H9 (cell line): ENCODE data around the gene PIGL. TPM values are rescaled to one million over a fixed set of nuclear protein-coding genes. Genes with fewer than 3 reads are reported as not detected.
A peak's percentile ranks its signal among the peaks of the same experiment; 100 is the strongest.

Experiments used
- DNase-seq: peaks from one replicate; pipeline ENCODE4 v3.0.0-alpha.2; 2017
- H2AFZ ChIP-seq: one replicate; pipeline ENCODE4 v1.6.1; 2013; ENCODE audit warnings: mild to moderate bottlenecking, low read length, control low read depth, moderate library complexity
- H2AK5ac ChIP-seq: 2 replicates; pipeline ENCODE4 v1.6.1; 2013; ENCODE audit warnings: low read length, control low read depth, mixed read lengths; ENCODE audit not compliant: insufficient read length
- H2BK120ac ChIP-seq: one replicate; pipeline ENCODE4 v1.6.1; 2013; ENCODE audit warnings: low read depth, mild to moderate bottlenecking, low read length, control low read depth, inconsistent platforms; ENCODE audit not compliant: poor library complexity, severe bottlenecking
- H2BK12ac ChIP-seq: 2 replicates; pipeline ENCODE4 v1.6.1; 2013; ENCODE audit warnings: low read length, control low read depth, mixed read lengths, low read depth; ENCODE audit not compliant: insufficient read length
- H2BK15ac ChIP-seq: 2 replicates; pipeline ENCODE4 v1.6.1; 2013; ENCODE audit warnings: low read depth, low read length, control low read depth
- H2BK20ac ChIP-seq: one replicate; pipeline ENCODE4 v1.6.1; 2013; ENCODE audit warnings: low read depth, mild to moderate bottlenecking, low read length, control low read depth, inconsistent platforms; ENCODE audit not compliant: poor library complexity, severe bottlenecking
- H2BK5ac ChIP-seq: 2 replicates; pipeline ENCODE4 v1.6.1; 2013; ENCODE audit warnings: low read length, control low read depth, mixed read lengths; ENCODE audit not compliant: insufficient read length
- H3K14ac ChIP-seq: 2 replicates; pipeline ENCODE4 v1.6.1; 2013; ENCODE audit warnings: low read length, control low read depth; ENCODE audit not compliant: insufficient read depth
- H3K18ac ChIP-seq: 2 replicates; pipeline ENCODE4 v1.6.1; 2013; ENCODE audit warnings: low read depth, mild to moderate bottlenecking, mixed read lengths, low read length, control low read depth; ENCODE audit not compliant: insufficient read length
- H3K23ac ChIP-seq: 2 replicates; pipeline ENCODE4 v1.6.1; 2013; ENCODE audit warnings: low read length, control low read depth, mixed read lengths, low read depth; ENCODE audit not compliant: insufficient read length
- H3K23me2 ChIP-seq: 2 replicates; pipeline ENCODE4 v1.6.1; 2013; ENCODE audit warnings: low read depth, mild to moderate bottlenecking, mixed read lengths, low read length, control low read depth; ENCODE audit not compliant: insufficient read length, poor library complexity, severe bottlenecking
- H3K27ac ChIP-seq: 2 replicates; pipeline ENCODE4 v1.5.1; 2013; ENCODE audit warnings: low read length, control low read depth, mixed read lengths, low read depth; ENCODE audit not compliant: insufficient read length
- H3K27me3 ChIP-seq: 2 replicates; pipeline ENCODE4 v1.6.1; 2013; ENCODE audit warnings: low read length, control low read depth, inconsistent platforms; ENCODE audit not compliant: insufficient read depth
- H3K4ac ChIP-seq: 2 replicates; pipeline ENCODE4 v1.6.1; 2013; ENCODE audit warnings: low read depth, mild to moderate bottlenecking, control low read depth, inconsistent platforms, low read length, moderate library complexity
- H3K4me1 ChIP-seq: 2 replicates; pipeline ENCODE4 v1.6.1; 2013; ENCODE audit warnings: low read length, control low read depth, inconsistent platforms; ENCODE audit not compliant: insufficient read depth
- H3K4me2 ChIP-seq: 2 replicates; pipeline ENCODE4 v1.6.1; 2013; ENCODE audit warnings: low read length, control low read depth, mixed read lengths; ENCODE audit not compliant: insufficient read length, insufficient read depth
- H3K56ac ChIP-seq: 2 replicates; pipeline ENCODE4 v1.6.1; 2013; ENCODE audit warnings: low read depth, mild to moderate bottlenecking, mixed read lengths, low read length, control low read depth; ENCODE audit not compliant: insufficient read length
- H3K79me1 ChIP-seq: 2 replicates; pipeline ENCODE4 v1.6.1; 2013; ENCODE audit warnings: low read depth, mild to moderate bottlenecking, moderate library complexity, low read length, control low read depth, inconsistent platforms; ENCODE audit not compliant: insufficient read depth, poor library complexity, severe bottlenecking
- H3K79me2 ChIP-seq: 2 replicates; pipeline ENCODE4 v1.6.1; 2013; ENCODE audit warnings: low read length, control low read depth, inconsistent platforms; ENCODE audit not compliant: insufficient read depth
- H3K9ac ChIP-seq: 2 replicates; pipeline ENCODE4 v1.6.1; 2013; ENCODE audit warnings: low read length, control low read depth, mixed read lengths; ENCODE audit not compliant: insufficient read length; ENCODE audit errors: extremely low read depth
- H3K9me3 ChIP-seq: one replicate; pipeline ENCODE4 v1.6.1; 2013; ENCODE audit warnings: low read depth, low read length, inconsistent platforms; ENCODE audit not compliant: control insufficient read depth
- H3T11ph ChIP-seq: one replicate; pipeline ENCODE4 v1.6.1; 2013; ENCODE audit warnings: mild to moderate bottlenecking, low read length, control low read depth, inconsistent platforms
- H4K20me1 ChIP-seq: one replicate; pipeline ENCODE4 v1.6.1; 2013; ENCODE audit not compliant: control insufficient read depth, insufficient read length, insufficient read depth
- H4K5ac ChIP-seq: 2 replicates; pipeline ENCODE4 v1.6.1; 2013; ENCODE audit warnings: low read depth, mild to moderate bottlenecking, mixed read lengths, low read length, control low read depth; ENCODE audit not compliant: insufficient read length
- H4K8ac ChIP-seq: replicated peaks from 2 replicates; pipeline ENCODE4 v1.6.1; 2013; ENCODE audit warnings: low read length, control low read depth, mixed read lengths, low read depth; ENCODE audit not compliant: insufficient read length
- H4K91ac ChIP-seq: 2 replicates; pipeline ENCODE4 v1.6.1; 2013; ENCODE audit warnings: low read depth, mild to moderate bottlenecking, moderate library complexity, mixed read lengths, low read length, control low read depth; ENCODE audit not compliant: insufficient read length
- H3K27ac Mint-ChIP-seq, 3 experiments: 2 replicates in 2 of 3; 3 replicates in 1 of 3; pipeline ENCODE4 v1.8.0; 2020 to 2021; ENCODE audit warnings: mixed read lengths in 3 of 3, mild to moderate bottlenecking in 1 of 3, moderate library complexity in 1 of 3
- H3K27me3 Mint-ChIP-seq: 2 replicates; pipeline ENCODE4 v1.8.0; 2021; ENCODE audit warnings: low read depth, mild to moderate bottlenecking, moderate library complexity, mixed read lengths
- H3K36me3 Mint-ChIP-seq, 3 experiments: 2 replicates in 2 of 3; 3 replicates in 1 of 3; pipeline ENCODE4 v1.8.0; 2020 to 2021; ENCODE audit warnings: low read depth in 3 of 3, mixed read lengths in 3 of 3; ENCODE audit not compliant: insufficient read depth in 1 of 3
- H3K4me1 Mint-ChIP-seq, 2 experiments: 2 replicates each; pipeline ENCODE4 v1.8.0; 2020; ENCODE audit warnings: mixed read lengths in 2 of 2
- H3K4me3 Mint-ChIP-seq, 2 experiments: 2 replicates in 1 of 2; 3 replicates in 1 of 2; pipeline ENCODE4 v1.8.0; 2020 to 2021; ENCODE audit warnings: mild to moderate bottlenecking in 2 of 2, mixed read lengths in 2 of 2, moderate library complexity in 1 of 2
- H3K9me3 Mint-ChIP-seq, 2 experiments: 2 replicates in 1 of 2; 3 replicates in 1 of 2; pipeline ENCODE4 v1.8.0; 2020; ENCODE audit warnings: mild to moderate bottlenecking in 2 of 2, mixed read lengths in 2 of 2, moderate library complexity in 1 of 2
- CTCF ChIP-seq: fragments of 200-600 bp; sonication (generic); conservative IDR thresholded peaks from 3 replicates; pipeline ENCODE4 v1.8.0; 2021; ENCODE audit warnings: antibody characterized with exemption, mild to moderate bottlenecking
- WGBS: extraction: QIAGEN DNeasy Blood & Tissue Kit; methylation state at CpG from one replicate; pipeline ENCODE4 v1.1.7; 2013; ENCODE audit warnings: missing lambda C conversion rate, low lambda C conversion rate, mixed read lengths; ENCODE audit not compliant: insufficient read length; ENCODE audit errors: extremely low coverage; 5-methylcytosine and 5-hydroxymethylcytosine counted together
- total RNA-seq: library from RNA; stranded (reverse); gene quantifications from 2 replicates; pipeline ENCODE4 v1.2.1, GENCODE V29; 2021

PIGL gene
- total RNA-seq, 1 experiment from 2014 or later, result 21.6 TPM

DNA sequence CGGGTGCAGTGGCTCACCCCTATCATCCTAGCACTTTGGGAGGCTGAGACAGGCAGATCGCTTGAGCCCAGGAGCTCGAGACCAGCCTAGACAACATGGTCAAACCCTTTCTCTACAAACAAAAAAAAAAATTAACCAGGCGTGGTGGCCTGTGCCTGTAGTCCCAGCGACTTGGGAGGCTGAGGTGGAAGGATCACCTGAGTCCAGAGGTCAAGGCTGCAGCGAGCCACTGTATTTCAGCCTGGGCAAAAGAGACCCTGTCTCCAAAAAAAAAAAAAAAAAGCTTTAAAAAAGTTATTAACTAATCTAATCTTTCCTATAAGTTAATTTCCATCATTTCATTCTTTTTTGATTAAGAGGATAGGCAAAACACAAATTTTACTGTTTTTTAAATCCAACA, 4.2 kb upstream of the PIGL start:
- H3K27me3 ChIP-seq, result no peaks in the 10 kb centered on the region
- no peaks in the 10 kb centered on the region for H3K4me1 ChIP-seq
- DNase-seq, result no peak
- Mint-ChIP-seq H3K9me3 (no peaks in the 10 kb centered on the region), H3K4me3 (no peak overlapping the region; a peak in 1 of 5 replicates), H3K4me1 (peaks cover 17 to 21% of the 10 kb centered on the region in 2 experiments), H3K27ac (peak overlapping the region in 2 of 3 experiments; percentile 17 to 52; a peak in 1 of 7 replicates), H3K36me3 (no peaks in the 10 kb centered on the region; a peak in 2 of 7 replicates), H3K27me3 (no peaks in the 10 kb centered on the region)
- H3K14ac ChIP-seq, result no peak overlapping the region
- no peak overlapping the region for H2BK12ac ChIP-seq
- H3K9ac ChIP-seq, result no peak overlapping the region
- no peak overlapping the region for H3K23ac ChIP-seq
- no peak overlapping the region for H2AK5ac ChIP-seq
- no peak overlapping the region for H2BK120ac ChIP-seq
- H3K23me2 ChIP-seq, result peaks cover 6% of the 10 kb centered on the region
- no peak overlapping the region for H4K8ac ChIP-seq
- no peak overlapping the region for H3K56ac ChIP-seq
- no peak for TF ChIP-seq CTCF
- peaks cover 3% of the 10 kb centered on the region for H3K79me1 ChIP-seq
- no peaks in the 10 kb centered on the region for H4K20me1 ChIP-seq
- H3K27ac ChIP-seq, result no peak overlapping the region
- no peak overlapping the region for H2BK20ac ChIP-seq
- H3K18ac ChIP-seq, result no peak overlapping the region
- no peak overlapping the region for H4K5ac ChIP-seq
- no peak overlapping the region for H3T11ph ChIP-seq
- H3K4me2 ChIP-seq, result no peak overlapping the region
- no peaks in the 10 kb centered on the region for H3K9me3 ChIP-seq
- H2BK15ac ChIP-seq, result no peak overlapping the region
- H2AFZ ChIP-seq, result no peak overlapping the region
- no peak overlapping the region for H3K4ac ChIP-seq
- no peak overlapping the region for H2BK5ac ChIP-seq
- peaks cover 37% of the 10 kb centered on the region; the same call in 1 of the 2 replicates for H3K79me2 ChIP-seq
- no CpG with 5 or more reads among the region's 6 CpGs for WGBS
- no peak overlapping the region for H4K91ac ChIP-seq
